ENCODE data around the gene FBXW11.

DNA sequence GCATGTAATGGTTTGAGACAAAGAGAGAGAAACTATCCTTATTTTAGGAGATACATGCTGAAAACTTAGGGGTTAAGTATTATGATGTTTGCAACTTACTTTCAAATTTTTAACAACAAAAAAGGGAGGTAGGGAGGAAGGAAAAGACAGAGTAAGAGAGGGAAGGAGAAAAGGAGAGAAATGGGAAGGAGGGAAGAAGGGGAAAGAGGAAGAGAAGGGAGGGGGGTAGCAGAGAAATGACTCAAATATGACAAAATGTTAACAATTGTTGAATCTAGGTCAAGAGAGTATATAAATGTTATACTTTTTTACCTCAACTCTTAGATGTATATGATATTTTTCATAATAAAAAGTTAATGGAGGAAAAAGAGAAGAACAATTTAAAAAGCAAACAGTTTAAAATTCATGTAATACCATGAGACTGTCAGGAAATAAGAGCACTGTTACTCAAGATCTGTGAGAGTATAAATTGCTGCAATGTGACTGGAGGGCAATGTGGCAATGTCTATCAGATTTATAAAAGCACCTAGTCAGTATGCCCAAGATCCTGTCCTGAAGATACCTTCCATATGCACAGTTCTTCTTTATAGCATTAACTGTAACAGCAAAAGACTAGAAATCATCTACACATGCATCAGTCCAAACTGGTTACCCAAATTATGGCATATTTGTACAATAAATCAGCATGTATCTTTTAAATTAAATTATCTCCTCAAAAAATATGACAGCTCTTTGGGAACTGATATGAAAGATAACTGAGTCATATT is 16.3 kb downstream of the FBXW11 start:
- no peak for TF ChIP-seq CTCF (IDR thresholded peaks at IDR 0.05)
- TF ChIP-seq POLR2A (IDR thresholded peaks at IDR 0.05): no peak
